Neutrophil (primary cell): ENCODE measurements around the gene RMND1.

Experiments used
- H3K27ac ChIP-seq: fragments of 200-600 bp; sonication (generic); 2 replicates; pipeline ENCODE4 v1.5.1; 2016; ENCODE audit warnings: mild to moderate bottlenecking, moderate library complexity
- H3K27me3 ChIP-seq: fragments of 200-600 bp; sonication (generic); 2 replicates; pipeline ENCODE4 v1.6.0; 2016; ENCODE audit warnings: mild to moderate bottlenecking
- H3K36me3 ChIP-seq: fragments of 200-600 bp; sonication (generic); 2 replicates; pipeline ENCODE4 v1.5.1; 2017
- H3K4me1 ChIP-seq, 2 experiments: fragments of 200-600 bp in 1 of 2; sonication (generic) in 1 of 2; 1 replicate in 1 of 2; 2 replicates in 1 of 2; pipeline versions ENCODE4 v1.5.1 to v1.6.1; 2013 to 2016; ENCODE audit warnings: low read depth in 1 of 2, low read length in 1 of 2, mild to moderate bottlenecking in 1 of 2, moderate library complexity in 1 of 2; ENCODE audit not compliant: control insufficient read depth in 1 of 2, insufficient read depth in 1 of 2
- H3K4me3 ChIP-seq, 2 experiments: fragments of 200-600 bp in 1 of 2; sonication (generic) in 1 of 2; 1 replicate in 1 of 2; 2 replicates in 1 of 2; pipeline ENCODE4 v1.5.1; 2013 to 2016; ENCODE audit warnings: low read depth in 1 of 2, low read length in 1 of 2, mild to moderate bottlenecking in 1 of 2, moderate library complexity in 1 of 2
- H3K9me3 ChIP-seq: fragments of 200-600 bp; sonication (generic); 2 replicates; pipeline ENCODE4 v1.5.1; 2016
- CTCF ChIP-seq: fragments of 200-600 bp; sonication (generic); IDR thresholded peaks from 2 replicates; pipeline ENCODE4 v1.5.1; 2016; ENCODE audit warnings: antibody characterized with exemption

RMND1 gene

GRCh38 chr6:151375833-151376232, 76.1 kb downstream of the RMND1 start:
- Histone ChIP-seq H3K4me1 (peaks cover 9 to 19% of the 10 kb centered on the region in 2 experiments), H3K36me3 (peaks cover 15% of the 10 kb centered on the region), H3K9me3 (no peaks in the 10 kb centered on the region), H3K27me3 (no peaks in the 10 kb centered on the region), H3K4me3 (no peak overlapping the region), H3K27ac (no peak overlapping the region)
- no peak for TF ChIP-seq CTCF

GRCh38 chr6:151374036-151374683, 77.8 kb downstream of the RMND1 start:
- Histone ChIP-seq H3K9me3 (no peaks in the 10 kb centered on the region), H3K4me1 (peaks cover 9 to 11% of the 10 kb centered on the region in 2 experiments), H3K27me3 (no peaks in the 10 kb centered on the region), H3K4me3 (no peak overlapping the region), H3K36me3 (peaks cover 29% of the 10 kb centered on the region), H3K27ac (peak overlapping the region; percentile 49)
- TF ChIP-seq CTCF: no peak

- Histone ChIP-seq H3K9me3 (no peaks in the 10 kb centered on the region), H3K36me3 (peaks cover 31% of the 10 kb centered on the region), H3K4me3 (no peak overlapping the region), H3K4me1 (peaks cover 9 to 11% of the 10 kb centered on the region in 2 experiments), H3K27ac (no peak overlapping the region), H3K27me3 (no peaks in the 10 kb centered on the region)
- TF ChIP-seq CTCF: no peak
Measured at GRCh38 chr6:151372164-151372563, 79.8 kb downstream of the RMND1 start.

GRCh38 chr6:151370509-151371078, 81.3 kb downstream of the RMND1 start:
- H3K4me1 ChIP-seq: peaks cover 9 to 11% of the 10 kb centered on the region in 2 experiments
- H3K27ac ChIP-seq: no peak overlapping the region
- H3K4me3 ChIP-seq: no peak overlapping the region
- H3K36me3 ChIP-seq: peaks cover 43% of the 10 kb centered on the region
- TF ChIP-seq CTCF: no peak
- H3K9me3 ChIP-seq: no peaks in the 10 kb centered on the region
- no peaks in the 10 kb centered on the region for H3K27me3 ChIP-seq

- Histone ChIP-seq H3K9me3 (no peaks in the 10 kb centered on the region), H3K27ac (no peak overlapping the region), H3K36me3 (peaks cover 41% of the 10 kb centered on the region), H3K27me3 (no peaks in the 10 kb centered on the region), H3K4me3 (no peak overlapping the region), H3K4me1 (no peaks in the 10 kb centered on the region)
- no peak for TF ChIP-seq CTCF
Measured at GRCh38 chr6:151365233-151365632, 86.7 kb downstream of the RMND1 start.
